ENCODE data around the gene SERF2.
A peak's percentile ranks its signal among the peaks of the same experiment; 100 is the strongest.
"Not testable (repeated sequence)": the region's sequence is repeated elsewhere in the genome, so short reads cannot be mapped to it uniquely, and the experiment has no call there.

SERF2 gene

DNA sequence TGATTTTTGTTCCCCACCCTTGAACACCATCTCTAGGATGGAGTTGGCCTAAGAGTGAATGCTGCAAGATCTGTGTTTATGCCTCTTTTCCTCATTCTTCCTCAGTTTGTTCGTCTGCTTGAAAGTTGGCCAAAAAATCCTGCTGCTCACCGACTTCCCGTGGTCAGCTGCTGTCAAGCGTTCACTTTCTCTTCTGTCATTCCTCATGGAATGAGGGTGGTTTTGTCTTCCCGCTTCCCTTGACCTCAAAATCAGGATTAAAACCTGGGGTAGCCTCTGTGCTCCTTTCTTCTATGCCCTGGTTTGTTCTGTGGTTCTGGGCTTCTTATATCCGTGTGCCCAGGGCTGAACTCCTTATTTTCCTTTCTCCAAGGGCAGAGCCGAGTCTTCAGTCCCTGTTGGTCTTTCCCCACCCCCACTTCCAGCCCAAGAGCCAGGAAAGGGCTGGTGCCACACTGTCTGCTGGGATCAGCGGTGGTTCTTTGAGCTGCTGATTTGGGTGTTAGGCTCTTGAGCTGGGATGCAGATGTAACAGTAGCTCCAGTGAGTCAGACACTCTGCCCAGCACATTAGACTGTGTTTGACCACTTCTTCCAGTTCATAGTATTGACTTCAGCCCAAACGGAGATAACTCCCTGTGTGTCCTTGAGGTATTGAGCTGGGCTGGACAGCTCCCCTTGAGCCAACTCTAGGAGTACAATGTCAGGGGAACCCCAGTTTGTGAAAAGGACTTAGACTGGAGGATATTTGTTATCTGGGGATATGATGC is 2.3 kb downstream of the SERF2 start:
- no peak for DNase-seq

DNA sequence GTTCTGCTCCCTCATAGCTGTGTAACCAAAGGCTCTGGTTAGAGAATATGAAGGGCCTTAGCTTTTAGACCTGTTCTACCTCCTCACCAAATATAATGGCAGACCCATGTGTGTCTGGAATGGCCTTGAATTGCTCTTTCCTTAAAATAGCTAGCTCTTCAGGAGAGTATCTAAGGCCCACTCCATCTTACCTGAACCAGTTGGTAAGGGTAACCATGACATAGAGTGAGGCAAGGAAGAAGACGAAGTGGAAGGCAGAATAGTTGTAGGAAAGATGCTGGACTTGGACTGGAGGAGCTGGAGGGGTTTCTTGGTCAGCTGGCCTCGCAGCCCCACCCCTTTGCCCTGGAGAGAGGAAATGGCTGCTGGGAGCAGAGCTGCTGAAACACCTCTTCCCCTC is 3.1 kb downstream of the SERF2 start:
- DNase-seq = no peak

DNA sequence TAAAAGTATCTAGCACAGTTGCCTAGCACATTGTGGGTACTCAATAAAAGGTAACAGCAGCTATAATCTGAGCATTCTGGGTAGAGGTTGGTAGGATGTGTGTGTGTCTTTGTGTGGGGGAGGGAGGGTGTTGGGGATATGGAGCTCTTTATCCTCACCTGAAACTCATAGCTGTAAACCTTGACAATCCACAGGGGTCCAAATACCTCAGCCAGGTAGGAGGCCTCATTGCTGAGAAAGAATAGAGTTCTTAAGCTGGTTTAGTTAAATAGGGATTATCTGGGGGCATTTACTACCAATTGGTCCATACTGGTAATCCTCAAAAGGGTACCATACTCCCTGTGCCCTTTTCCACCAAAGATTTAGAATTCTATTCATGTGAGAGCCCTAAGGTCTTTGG is 3.9 kb downstream of the SERF2 start:
- no peak for DNase-seq

DNA sequence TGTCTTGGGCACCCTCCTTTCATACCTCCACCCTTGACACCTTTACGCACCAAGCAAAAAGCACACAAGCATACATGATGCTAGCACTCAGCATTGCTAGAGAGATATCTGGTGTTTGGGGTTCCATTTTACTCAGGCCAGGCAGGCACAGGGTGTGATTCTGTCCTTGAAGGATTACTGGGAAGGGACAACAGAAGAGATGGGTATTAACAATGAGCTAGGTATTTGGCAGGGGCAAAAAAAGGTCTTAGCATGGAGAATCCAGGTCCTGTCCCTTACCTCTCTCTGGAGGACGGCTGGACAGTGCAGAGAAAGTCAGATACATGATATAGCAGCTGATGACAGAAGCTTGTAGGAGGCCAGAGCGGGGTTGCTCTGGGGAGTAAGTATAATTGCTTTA is 4.4 kb downstream of the SERF2 start:
- no peak for DNase-seq

DNA sequence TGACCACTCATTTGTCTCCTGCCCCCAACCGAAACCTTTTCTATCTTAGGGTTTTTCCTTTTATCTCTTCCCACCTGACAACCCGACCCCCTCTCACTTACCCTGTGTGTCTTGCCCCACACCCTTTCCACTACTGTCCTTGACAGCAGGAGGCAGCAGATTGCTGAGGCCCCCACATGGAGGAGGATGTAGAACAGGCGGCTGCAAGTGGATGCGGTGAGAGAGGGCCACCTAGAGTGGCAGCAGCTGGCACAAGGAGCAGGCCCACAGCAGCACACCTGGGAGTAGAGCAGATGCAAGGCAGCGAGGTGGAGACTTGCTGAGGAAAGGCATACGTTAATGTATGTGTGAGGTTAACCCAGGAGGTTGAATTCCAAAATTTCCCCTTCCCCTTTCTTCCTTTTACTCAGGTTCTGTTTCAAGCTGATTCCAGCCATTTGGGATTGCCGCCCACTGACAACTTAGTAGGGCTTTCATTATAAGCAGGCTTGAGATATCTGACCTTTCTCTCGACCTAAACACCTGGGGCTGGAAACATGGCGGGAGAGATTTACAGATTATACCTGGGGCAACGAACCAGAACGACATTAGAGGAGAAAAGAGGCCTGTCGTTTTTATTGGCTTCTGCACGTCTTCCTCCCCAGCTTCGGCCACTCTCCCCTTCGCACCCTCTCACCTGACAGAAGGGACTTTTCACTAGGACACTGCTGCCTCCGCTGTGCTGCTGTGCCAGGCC is 7.3 kb downstream of the SERF2 start:
- no peak for DNase-seq

DNA sequence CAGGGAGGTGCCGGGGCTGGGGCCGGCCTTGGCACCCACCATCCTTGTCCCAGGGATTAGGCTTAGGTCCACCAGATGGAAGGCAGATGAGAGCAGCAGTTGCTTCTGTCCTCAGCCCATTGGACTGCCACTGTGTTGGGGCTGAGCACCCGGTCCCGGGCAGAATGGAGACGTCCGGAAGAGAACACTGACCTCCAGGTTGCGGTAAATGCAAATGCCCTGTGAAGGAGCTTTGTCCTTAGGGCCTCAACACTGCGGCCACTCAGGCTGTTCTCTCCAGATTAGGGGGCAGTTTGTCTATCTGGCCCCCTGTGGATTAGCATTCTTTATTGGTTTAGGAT is 7.8 kb downstream of the SERF2 start, which contains the start of gene SERINC4:
TSS of gene SERINC4 (minus strand) at position 276 of the 341 bp plus-strand sequence. CDS start at position 42, 234 bp downstream.
- no peak for DNase-seq

DNA sequence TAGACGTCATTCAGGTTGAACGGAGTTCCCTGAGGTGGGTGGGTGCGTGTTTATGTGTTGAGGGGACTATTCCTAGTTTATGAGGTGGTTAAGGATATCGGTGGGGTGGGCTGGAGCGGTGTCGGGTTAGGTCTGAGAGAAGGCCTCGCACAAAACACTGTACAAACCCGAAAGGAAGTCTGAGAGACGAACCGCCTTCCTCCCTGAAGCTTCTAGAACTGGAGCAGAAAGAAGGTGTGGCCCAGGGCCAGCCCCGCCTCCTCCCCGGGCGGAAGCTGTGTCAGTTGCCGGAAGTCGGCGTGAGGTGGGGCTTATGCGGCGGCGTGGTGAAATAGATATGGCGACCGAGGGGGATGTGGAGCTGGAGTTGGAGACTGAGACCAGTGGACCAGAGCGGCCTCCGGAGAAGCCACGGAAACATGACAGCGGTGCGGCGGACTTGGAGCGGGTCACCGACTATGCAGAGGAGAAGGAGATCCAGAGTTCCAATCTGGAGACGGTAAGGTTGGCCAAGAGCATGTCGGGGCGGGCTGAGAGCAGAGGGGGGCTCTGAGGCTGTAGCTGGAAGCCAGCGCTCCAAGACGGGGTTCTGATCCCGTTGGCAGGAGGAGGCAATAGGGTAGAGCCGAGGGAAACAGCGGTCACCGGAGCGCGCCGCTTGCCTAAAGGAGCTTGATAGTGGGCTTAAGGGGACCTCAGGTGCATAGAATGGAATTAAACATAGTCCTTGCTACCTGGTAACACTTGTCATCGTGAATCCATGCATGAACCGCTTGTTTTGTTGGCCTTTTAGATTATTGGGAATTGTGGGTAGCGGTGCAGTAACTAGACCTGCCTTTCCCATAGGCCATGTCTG is 8.4 kb downstream of the SERF2 start, which contains the start of gene HYPK:
TSS of gene HYPK (plus strand) at position 314 of the 856 bp plus-strand sequence. CDS start at position 338, 24 bp downstream.
- peak; percentile 47 to 57 for DNase-seq

DNA sequence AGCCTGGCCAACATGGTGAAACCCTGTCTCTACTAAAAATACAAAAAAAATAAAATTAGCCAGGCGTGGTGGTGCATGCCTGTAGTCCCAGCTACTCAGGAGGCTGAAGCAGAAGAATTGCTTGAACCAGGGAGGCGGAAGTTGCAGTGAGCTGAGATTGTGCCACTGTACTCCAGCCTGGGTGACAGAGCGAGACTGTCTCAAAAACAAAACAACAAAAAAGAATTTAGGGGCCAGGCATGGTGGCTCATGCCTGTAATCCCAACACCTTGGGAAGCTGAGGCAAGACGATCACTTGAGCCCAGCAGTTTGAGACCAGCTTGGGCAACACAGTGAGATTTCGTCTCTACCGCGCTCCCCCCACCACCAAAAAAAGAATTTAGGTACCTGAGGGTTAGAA is 10.6 kb downstream of the SERF2 start:
- DNase-seq = not testable (repeated sequence)

DNA sequence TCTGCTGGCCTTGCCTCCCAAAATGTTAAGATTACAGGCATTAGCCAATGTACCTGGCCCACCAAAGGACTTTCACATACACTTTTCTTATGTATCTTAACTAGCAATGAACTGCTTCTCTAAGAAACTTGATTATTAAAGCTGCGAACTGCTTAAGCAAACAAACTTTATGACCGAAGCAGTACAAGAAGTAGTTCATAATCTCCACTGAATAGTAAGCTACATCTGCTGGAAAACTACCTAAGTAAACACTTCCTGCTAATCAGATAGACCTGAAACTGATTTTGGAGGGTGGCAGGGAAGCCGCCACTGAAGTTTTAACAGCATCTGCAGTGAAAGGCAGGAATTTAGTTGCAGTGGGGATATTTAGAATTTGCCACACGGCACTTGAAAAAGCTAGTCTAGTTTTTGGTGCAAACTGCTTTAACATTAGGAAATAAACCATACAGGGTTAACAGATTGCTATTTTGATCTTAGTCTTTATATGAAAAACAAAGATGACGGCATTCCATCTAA is 16.4 kb downstream of the SERF2 start:
- no peak for DNase-seq

DNA sequence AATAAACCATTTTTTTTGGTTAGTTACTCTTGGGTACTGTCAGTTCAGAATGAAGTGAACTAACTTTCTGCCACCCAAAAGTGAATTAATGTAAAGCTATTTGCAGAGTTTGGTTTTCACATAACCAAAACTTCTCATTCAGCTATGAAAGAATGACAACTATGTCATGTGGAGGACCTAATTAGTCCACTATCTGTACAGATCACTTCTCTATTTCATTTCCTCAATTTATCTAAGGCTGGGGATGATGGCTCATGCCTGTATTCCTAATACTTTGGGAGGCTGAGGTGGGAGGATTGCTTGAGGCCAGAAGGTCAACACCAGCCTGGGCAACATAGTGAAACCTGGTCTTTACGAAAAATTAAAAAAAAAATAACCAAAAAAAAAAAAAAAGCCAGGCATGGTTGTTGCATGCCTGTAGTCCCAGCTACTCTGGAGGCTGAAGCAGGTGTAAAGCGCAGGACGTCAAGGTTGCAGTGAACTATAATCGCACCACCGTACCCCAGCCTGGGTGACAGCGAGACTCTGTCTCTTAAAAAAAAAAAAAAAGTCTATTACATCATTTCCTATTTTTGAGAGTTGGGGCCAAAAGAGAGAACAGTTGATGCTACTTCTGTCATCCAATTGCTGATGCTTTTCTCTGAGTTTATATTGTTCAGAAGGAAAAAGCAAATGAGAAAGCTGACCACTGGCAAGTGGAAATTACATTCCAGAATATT is 17.0 kb downstream of the SERF2 start:
- DNase-seq = no peak

DNA sequence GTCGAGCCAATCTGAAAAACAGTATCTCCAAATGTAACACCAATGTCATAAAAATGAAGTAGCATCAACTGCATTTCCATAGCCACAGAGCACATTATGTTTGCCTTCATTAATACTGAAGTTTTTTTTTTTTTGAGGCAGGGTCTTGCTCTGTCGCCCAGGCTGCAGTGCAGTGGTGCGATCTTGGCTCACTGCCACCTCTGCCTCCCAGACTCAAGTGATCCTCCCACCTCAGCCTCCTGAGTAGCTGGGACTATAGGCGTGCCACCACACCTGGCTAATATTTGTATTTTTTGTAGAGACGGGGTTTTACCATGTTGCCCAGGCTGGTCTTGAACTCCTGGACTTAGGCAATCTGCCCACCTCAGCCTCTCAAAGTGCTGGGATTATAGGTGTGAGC is 22.9 kb downstream of the SERF2 start:
- not testable (repeated sequence) for DNase-seq

DNA sequence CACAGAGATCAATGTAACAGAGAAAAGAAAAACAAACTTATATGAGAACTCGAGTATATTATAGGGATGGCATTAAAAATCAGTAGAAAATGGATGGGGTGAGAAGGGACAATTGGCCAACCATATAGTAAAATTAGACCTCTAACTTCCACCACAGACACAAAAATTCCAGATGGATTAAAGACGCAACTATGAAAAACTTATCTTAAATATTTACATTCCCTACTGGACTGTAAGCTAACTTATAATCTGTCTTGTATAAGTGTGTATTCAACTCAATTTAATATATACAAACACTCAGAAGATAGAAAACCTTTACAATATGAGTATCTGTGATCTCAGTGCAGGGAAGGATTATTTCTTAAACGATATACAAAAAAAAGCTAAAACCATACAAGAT is 29.4 kb downstream of the SERF2 start:
- DNase-seq = no peak

DNA sequence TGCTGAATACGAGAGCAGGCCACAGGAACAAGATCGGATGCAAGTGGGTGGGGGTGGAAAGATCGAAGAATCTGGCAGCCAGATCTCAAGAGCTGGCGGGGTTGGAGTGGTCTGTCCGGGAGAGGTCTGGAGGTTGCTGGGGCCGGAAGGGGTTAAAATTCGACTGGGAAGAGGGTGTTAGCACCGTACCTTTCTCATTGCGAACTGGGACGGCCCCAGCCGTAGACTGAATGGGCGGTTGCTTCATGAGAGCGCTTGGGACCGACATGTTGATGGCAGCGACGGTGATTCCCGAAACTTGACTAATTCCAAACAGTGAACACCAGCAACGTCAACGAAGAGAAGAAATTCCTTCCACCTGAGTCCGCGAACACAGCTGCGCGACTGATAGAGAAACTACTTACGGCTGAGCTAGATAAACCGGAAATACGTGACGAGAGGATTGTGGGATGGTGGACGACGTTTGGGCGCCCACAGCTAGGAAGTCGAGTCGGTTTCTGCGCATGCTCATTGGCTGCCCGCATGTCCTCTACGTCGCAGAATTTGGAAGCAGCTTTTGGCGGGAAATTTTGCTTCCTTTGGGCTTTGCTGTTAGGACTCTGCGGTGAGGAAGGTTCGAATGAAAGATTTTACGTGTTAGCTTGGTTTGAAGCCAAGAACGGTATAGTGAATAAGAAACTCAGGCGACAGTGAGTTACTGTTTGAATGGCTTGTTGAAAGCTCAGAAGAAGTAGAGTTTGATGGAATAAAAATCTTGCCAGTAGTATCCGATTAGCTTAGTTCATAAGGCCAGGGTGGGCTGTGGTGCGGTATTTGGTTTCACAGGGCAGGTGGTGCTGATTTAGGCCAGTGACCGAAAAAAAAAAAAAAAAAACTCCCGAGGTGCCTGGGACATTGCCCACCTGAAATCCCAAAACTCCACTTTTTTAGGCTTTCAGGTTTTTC is 32.5 kb downstream of the SERF2 start, which contains the start of gene MFAP1:
TSS of gene MFAP1 (minus strand) at position 389 of the 945 bp plus-strand sequence. CDS start at position 268, 121 bp downstream.
- DNase-seq = peak; percentile 83 to 88

DNA sequence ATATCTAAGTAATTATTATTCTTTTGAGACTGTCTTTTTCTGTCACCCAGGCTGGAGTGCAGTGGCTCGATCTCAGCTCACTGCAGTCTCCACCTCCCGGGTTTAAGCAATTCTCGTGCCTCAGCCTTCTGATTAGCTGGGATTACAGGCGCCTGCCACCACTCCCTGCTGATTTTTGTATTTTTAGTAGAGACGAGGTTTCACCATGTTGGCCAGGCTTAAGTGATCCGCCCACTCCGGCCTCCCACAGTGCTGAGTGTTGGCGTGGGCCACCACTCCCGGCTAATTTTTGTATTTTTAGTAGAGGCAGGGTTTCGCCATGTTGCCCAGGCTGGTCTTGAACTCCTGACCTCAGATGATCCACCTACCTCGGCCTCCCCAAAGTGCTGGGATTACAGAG is 33.2 kb downstream of the SERF2 start:
- DNase-seq = not testable (repeated sequence)

DNA sequence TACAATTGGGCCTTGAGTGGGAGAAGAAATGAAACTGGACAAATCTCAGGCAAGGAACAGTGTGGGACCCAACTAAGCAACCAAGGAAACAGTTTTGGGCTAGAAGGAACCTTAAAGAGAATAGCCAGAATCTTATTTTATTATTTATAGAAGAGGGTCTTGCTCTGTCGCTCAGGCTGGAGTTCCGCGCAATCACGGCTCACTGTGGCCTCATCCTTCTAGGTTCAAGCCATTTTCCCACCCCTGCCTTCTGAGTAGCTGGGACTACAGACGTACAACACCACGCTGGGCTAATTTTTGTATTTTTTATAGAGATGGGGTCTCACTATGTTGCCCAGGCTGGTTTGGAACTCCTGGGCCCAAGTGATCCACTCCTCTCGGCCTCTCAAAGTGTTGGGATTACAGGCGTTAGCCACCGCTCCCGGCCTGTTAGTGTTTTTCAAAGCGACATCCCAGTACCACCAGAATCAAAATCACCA is 33.9 kb downstream of the SERF2 start:
- DNase-seq = no peak

DNA sequence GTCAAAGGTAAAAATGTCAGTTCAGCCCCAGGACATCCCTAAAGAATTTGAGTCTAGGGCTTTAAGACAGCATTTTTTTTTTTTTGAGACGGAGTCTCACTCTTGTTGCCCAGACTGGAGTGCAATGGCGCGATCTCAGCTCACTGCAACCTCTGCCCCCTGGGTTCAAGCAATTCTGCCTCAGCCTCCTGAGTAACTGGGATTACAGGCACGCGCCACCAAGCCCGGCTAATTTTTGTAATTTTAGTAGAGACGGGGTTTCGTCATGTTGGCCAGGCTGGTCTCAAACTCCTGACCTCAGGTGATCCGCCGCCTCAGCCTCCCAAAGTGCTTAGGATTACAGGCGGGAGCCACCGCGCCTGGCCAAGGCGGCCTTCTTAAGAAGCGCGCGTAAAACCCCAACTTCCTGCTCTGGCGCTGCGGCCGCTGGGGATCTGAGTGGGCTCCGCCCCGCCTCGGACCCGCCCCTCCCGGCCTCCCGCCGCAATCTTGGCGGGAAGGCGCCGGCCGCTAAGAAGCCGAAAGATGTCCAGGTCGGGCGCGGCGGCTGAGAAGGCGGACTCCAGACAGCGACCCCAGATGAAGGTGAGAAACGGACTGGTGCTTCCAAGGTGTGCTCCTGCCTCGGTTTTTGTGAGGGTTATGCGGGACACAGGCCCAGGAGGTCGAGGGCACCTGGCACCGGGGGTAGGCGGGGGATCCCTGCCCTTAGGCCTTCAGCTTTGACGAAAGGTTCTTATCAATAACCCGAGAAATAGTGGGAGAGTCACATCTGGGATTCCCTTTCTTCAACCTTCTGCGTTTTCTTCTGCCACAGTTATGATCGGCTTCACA is 34.6 kb downstream of the SERF2 start, which contains the start of gene WDR76:
TSS of gene WDR76 (plus strand) at position 495 of the 834 bp plus-strand sequence. CDS start at position 526, 31 bp downstream.
- peak; percentile 50 to 67 for DNase-seq

DNA sequence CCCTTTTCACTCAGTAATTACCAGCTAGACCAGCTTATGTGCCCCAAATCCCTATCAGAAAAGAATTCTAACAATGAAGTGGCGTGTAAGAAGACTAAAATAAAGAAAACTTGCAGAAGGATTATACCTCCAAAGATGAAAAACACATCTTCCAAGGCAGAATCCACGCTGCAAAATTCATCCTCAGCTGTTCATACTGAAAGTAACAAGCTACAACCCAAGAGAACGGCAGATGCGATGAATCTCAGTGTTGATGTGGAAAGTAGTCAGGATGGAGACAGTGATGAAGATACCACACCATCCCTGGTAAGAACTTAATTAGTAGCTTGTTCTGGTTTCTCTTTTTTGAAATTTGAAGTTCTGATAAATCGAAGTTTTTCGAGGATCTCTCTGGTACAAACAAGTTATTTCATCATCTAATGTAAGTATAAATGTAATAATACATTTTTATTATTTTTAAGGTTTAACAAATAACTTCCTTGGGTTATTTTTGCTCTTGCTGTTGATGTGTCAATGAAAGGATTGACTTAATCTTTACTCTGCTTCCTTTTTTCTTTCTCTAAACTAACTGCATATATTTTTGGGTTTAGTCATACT is 36.0 kb downstream of the SERF2 start:
- no peak for DNase-seq

DNA sequence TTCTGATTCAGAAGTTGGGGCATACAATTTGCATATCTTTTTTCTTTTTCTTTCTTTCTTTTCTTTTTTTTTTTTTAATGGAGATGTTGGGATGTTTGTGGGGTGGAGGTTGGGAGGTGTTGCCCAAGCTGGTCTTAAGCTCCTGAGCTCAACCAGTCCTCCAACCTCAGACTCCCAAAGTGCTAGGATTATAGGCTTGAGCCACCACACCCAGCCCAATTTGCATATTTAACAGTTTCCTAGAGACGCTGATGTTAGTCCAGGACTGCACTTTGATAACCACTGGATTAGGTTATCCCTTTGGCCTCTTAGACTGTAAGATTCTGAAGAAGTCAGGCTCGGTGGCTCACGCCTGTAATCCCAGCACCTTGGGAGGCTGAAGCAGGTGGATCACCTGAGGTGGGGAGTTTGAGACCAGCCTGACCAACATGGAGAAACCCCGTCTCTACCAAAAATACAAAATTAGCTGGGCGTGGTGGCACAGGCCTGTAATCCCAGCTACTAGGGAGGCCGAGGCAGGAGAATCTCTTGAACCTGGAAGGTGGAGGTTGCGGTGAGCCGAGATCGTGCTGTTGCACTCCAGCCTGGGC is 37.9 kb downstream of the SERF2 start:
- not testable (repeated sequence) for DNase-seq

Data from NCI-H1930 (cell line).